Loucy (cell line): ENCODE results near the gene PCBP3.

ENCODE experiments used
- H2AFZ ChIP-seq: fragments of 200-600 bp; sonication (generic); 2 replicates; pipeline ENCODE4 v1.6.0; 2016; ENCODE audit warnings: antibody characterized with exemption, mild to moderate bottlenecking, low read length, moderate library complexity
- H3F3A ChIP-seq: fragments of 200-600 bp; 2 replicates; pipeline ENCODE4 v1.6.0; 2016; ENCODE audit warnings: antibody characterized with exemption, low read depth, mild to moderate bottlenecking
- H3K27me3 ChIP-seq: fragments of 200-600 bp; sonication (generic); 2 replicates; pipeline ENCODE4 v1.6.1; 2014; ENCODE audit warnings: low read length, mild to moderate bottlenecking; ENCODE audit not compliant: insufficient read depth, poor library complexity, severe bottlenecking
- H3K36me3 ChIP-seq: fragments of 200-600 bp; sonication (generic); 2 replicates; pipeline ENCODE4 v1.6.1; 2016; ENCODE audit warnings: low read length; ENCODE audit not compliant: insufficient read depth
- H3K4me1 ChIP-seq: fragments of 200-600 bp; sonication (generic); 2 replicates; pipeline ENCODE4 v1.5.1; 2014; ENCODE audit warnings: low read length, mild to moderate bottlenecking; ENCODE audit not compliant: insufficient read depth, poor library complexity, severe bottlenecking
- H3K4me2 ChIP-seq: fragments of 200-600 bp; sonication (generic); 2 replicates; pipeline ENCODE4 v1.6.0; 2014; ENCODE audit warnings: antibody characterized with exemption, low read length, low read depth, mild to moderate bottlenecking; ENCODE audit not compliant: poor library complexity, severe bottlenecking
- H3K4me3 ChIP-seq: fragments of 200-600 bp; sonication (generic); 2 replicates; pipeline ENCODE4 v1.5.1; 2014; ENCODE audit warnings: low read length, mild to moderate bottlenecking, mixed read lengths; ENCODE audit not compliant: poor library complexity, severe bottlenecking
- H3K79me2 ChIP-seq: fragments of 200-600 bp; sonication (generic); 2 replicates; pipeline ENCODE4 v1.6.1; 2014; ENCODE audit warnings: low read length; ENCODE audit not compliant: insufficient read depth
- H3K9ac ChIP-seq: fragments of 200-600 bp; sonication (generic); 2 replicates; pipeline ENCODE4 v1.6.0; 2014; ENCODE audit warnings: mild to moderate bottlenecking, low read depth, low read length, moderate library complexity; ENCODE audit not compliant: poor library complexity, severe bottlenecking
- H3K9me2 ChIP-seq: fragments of 200-600 bp; sonication (generic); replicated peaks from 2 replicates; pipeline ENCODE4 v1.6.1; 2016; ENCODE audit warnings: low read depth, low read length, mixed read lengths
- H3K9me3 ChIP-seq: fragments of 200-600 bp; sonication (generic); 2 replicates; pipeline ENCODE4 v1.6.1; 2014; ENCODE audit warnings: mild to moderate bottlenecking, antibody characterized with exemption, low read length, low read depth; ENCODE audit not compliant: insufficient read depth
- H4K20me1 ChIP-seq: fragments of 200-600 bp; sonication (generic); 2 replicates; pipeline ENCODE4 v1.6.0; 2014; ENCODE audit warnings: antibody characterized with exemption, low read length, mild to moderate bottlenecking; ENCODE audit not compliant: insufficient read depth, poor library complexity, severe bottlenecking
- CTCF ChIP-seq: fragments of 200-600 bp; sonication (generic); conservative IDR thresholded peaks from 2 replicates; pipeline ENCODE4 v1.5.1; 2014; ENCODE audit warnings: mild to moderate bottlenecking, antibody characterized with exemption, low read length
- EZH2phosphoT487 ChIP-seq: fragments of 200-600 bp; IDR thresholded peaks from 2 replicates; pipeline ENCODE4 v1.6.1; 2018; ENCODE audit warnings: antibody characterized with exemption, mild to moderate bottlenecking, moderate library complexity, borderline replicate concordance

Gene PCBP3

GRCh38 chr21:45745256-45745655 is 101.7 kb downstream of the PCBP3 start:
- TF ChIP-seq EZH2phosphoT487 (no peak), CTCF (no peak)
- H3K4me3 ChIP-seq, result no peak overlapping the region
- H2AFZ ChIP-seq, result no peak overlapping the region
- no peak overlapping the region for H3K9ac ChIP-seq
- no peaks in the 10 kb centered on the region for H3K79me2 ChIP-seq
- no peaks in the 10 kb centered on the region for H3K4me1 ChIP-seq
- H3K9me2 ChIP-seq, result no peaks in the 10 kb centered on the region
- H3K4me2 ChIP-seq, result no peak overlapping the region
- H4K20me1 ChIP-seq, result no peaks in the 10 kb centered on the region
- no peaks in the 10 kb centered on the region; the same call in 1 of the 2 replicates for H3K36me3 ChIP-seq
- no peaks in the 10 kb centered on the region for H3K27me3 ChIP-seq
- peaks cover under 1% of the 10 kb centered on the region; the same call in 1 of the 2 replicates for H3F3A ChIP-seq
- no peaks in the 10 kb centered on the region for H3K9me3 ChIP-seq

- Histone ChIP-seq H3K9me2 (no peaks in the 10 kb centered on the region), H3K4me2 (no peak overlapping the region), H3K4me1 (no peaks in the 10 kb centered on the region), H3K9ac (no peak overlapping the region), H2AFZ (no peak overlapping the region), H3K9me3 (no peaks in the 10 kb centered on the region), H3K27me3 (no peaks in the 10 kb centered on the region), H4K20me1 (no peaks in the 10 kb centered on the region), H3K79me2 (no peaks in the 10 kb centered on the region), H3K36me3 (no peaks in the 10 kb centered on the region; the same call in 1 of the 2 replicates), H3F3A (no peaks in the 10 kb centered on the region), H3K4me3 (no peak overlapping the region)
- TF ChIP-seq CTCF (no peak), EZH2phosphoT487 (no peak)
Observed at GRCh38 chr21:45747233-45747766, 103.8 kb downstream of the PCBP3 start.

- no peaks in the 10 kb centered on the region for H4K20me1 ChIP-seq
- TF ChIP-seq CTCF (no peak), EZH2phosphoT487 (no peak)
- no peak overlapping the region for H3K4me3 ChIP-seq
- no peaks in the 10 kb centered on the region for H3K27me3 ChIP-seq
- H3K4me1 ChIP-seq, result no peaks in the 10 kb centered on the region
- no peak overlapping the region for H2AFZ ChIP-seq
- H3K79me2 ChIP-seq, result no peaks in the 10 kb centered on the region
- no peak overlapping the region for H3K4me2 ChIP-seq
- H3K9me3 ChIP-seq, result no peaks in the 10 kb centered on the region
- no peak overlapping the region for H3K9ac ChIP-seq
- no peaks in the 10 kb centered on the region for H3K9me2 ChIP-seq
- no peaks in the 10 kb centered on the region for H3F3A ChIP-seq
- H3K36me3 ChIP-seq, result no peaks in the 10 kb centered on the region; the same call in 1 of the 2 replicates
Observed at GRCh38 chr21:45747802-45748445, 104.4 kb downstream of the PCBP3 start.
